ENCODE data around the gene RGS1. TPM values are rescaled to one million over a fixed set of nuclear protein-coding genes. Genes with fewer than 3 reads are reported as not detected.

Gene RGS1
- polyA plus RNA-seq, 1 of the 3 experiments (the other 2 are of a cell fraction): 0.12 TPM

DNA sequence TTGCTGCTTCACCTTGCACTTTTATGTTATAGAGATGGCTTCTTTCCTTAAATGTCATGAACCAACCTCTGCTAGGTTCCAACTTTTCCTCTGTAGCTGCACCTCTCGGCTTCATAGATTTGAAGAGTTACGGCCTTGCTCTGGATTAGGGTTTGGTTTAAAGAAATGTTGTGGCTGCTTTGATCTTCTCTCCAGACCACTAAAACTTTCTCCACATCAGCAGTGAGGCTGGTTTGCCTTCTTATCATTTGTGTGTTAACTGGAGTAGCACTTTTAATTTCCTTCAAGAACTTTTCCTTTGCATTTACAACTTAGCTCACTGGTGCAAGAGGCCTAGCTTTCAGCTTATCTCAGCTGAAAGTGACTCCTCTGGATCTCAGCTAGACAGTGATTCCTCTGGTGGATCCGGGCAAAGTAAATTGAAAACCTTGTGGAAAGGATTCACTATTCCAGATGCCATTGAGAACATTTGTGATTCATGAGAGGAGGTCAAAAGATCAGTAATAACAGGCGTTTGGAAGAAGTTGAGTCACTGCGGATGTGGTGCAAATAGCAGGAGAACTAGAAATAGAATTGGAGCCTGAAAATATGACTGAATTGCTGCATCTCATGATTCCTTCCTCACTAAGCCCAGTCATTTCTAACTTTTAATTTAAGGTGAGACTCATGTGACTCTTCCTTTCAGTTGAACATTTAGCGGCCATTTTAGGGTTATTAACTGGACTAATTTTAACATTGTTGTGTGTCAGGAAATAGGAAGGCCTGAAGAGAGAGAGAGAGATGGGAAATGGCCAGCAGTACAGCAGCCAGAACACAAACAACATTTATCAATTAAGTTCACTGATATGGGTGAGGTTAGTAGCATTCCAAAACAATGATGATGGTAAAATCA lies 16.2 kb upstream of the RGS1 start:
- Histone ChIP-seq H3K36me3 (replicated peaks in 1 of 2; ENCODE audit: control insufficient read depth in 1 of 2, insufficient read depth in 2 of 2, low read length in 1 of 2) (peaks cover 0 to 3% of the 10 kb centered on the region in 2 experiments), H3K9me3 (no peaks in the 10 kb centered on the region), H3K4me1 (ENCODE audit: control insufficient read depth in 1 of 2, insufficient read depth in 2 of 2, low read depth in 1 of 2, low read length in 1 of 2) (peaks cover 3 to 26% of the 10 kb centered on the region in 2 experiments), H3K4me3 (ENCODE audit: low read depth in 2 of 2, low read length in 1 of 2) (no peak overlapping the region), H3K27ac (ENCODE audit: low read depth in 2 of 2, low read length in 1 of 2) (peak overlapping the region; percentile 96 to 99), H2AFZ (ENCODE audit: low read depth) (peak overlapping the region; percentile 64; the same call in 1 of the 2 replicates), H3K4me2 (peak overlapping the region; percentile 68), H3K9ac (peak overlapping the region; percentile 80), H3K79me2 (ENCODE audit: insufficient read depth) (peaks cover 7% of the 10 kb centered on the region), H3K27me3 (ENCODE audit: insufficient read depth) (no peaks in the 10 kb centered on the region), H4K20me1 (ENCODE audit: insufficient read depth) (no peaks in the 10 kb centered on the region), H3K9me2 (no peaks in the 10 kb centered on the region), H3F3A (replicated peaks; ENCODE audit: insufficient read depth) (peaks cover 55% of the 10 kb centered on the region)
- no peak for DNase-seq
- ChIA-PET CTCF (no interaction called here), POLR2A (no interaction called here)
- 38% methylated on average over 6 of the region's 6 CpGs for whole genome bisulfite sequencing (ENCODE audit: low lambda C conversion rate)
- TF ChIP-seq, protein P1, sequence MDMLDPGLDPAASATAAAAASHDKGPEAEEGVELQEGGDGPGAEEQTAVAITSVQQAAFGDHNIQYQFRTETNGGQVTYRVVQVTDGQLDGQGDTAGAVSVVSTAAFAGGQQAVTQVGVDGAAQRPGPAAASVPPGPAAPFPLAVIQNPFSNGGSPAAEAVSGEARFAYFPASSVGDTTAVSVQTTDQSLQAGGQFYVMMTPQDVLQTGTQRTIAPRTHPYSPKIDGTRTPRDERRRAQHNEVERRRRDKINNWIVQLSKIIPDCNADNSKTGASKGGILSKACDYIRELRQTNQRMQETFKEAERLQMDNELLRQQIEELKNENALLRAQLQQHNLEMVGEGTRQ (IDR thresholded peaks at IDR 0.05; ENCODE audit: borderline replicate concordance, low read depth, low read length): no peak
- TF ChIP-seq CHD2 (IDR thresholded peaks at IDR 0.05; ENCODE audit: low read length, partially characterized antibody) (no peak), NFIC (IDR thresholded peaks at IDR 0.05; ENCODE audit: borderline replicate concordance) (no peak; the same call in none of the 2 replicates), GABPA (IDR thresholded peaks at IDR 0.05; ENCODE audit: low read depth) (no peak), NRF1 (IDR thresholded peaks at IDR 0.05; ENCODE audit: low read depth, low read length) (no peak), MEF2A (IDR thresholded peaks at IDR 0.05; ENCODE audit: borderline replicate concordance, low read depth) (peak; percentile 98), SIN3A (IDR thresholded peaks at IDR 0.05; ENCODE audit: borderline replicate concordance, low read depth, low read length) (no peak; the same call in 1 of the 2 replicates), FOXJ3 (CRISPR knock-in tag; IDR thresholded peaks at IDR 0.05) (no peak), FOXM1 (IDR thresholded peaks at IDR 0.05; ENCODE audit: low read depth) (peak; percentile 91), MXI1 (IDR thresholded peaks at IDR 0.05; ENCODE audit: low read depth, low read length) (no peak), TEAD4 (IDR thresholded peaks at IDR 0.05; ENCODE audit: borderline replicate concordance, insufficient read depth) (peak; percentile 92), ELF1 (IDR thresholded peaks at IDR 0.05) (no peak), GATA2 (CRISPR knock-in tag; IDR thresholded peaks at IDR 0.05) (no peak), FOSL2 (IDR thresholded peaks at IDR 0.05; ENCODE audit: borderline replicate concordance, low read depth) (peak; percentile 98), TCF12 (IDR thresholded peaks at IDR 0.05) (peak; percentile 97), EZH2phosphoT487 (IDR thresholded peaks at IDR 0.05; ENCODE audit: borderline replicate concordance, low read depth) (no peak), POLR2AphosphoS5 (IDR thresholded peaks at IDR 0.05; ENCODE audit: low read depth, low read length) (peak; percentile 88; the same call in 1 of the 2 replicates), EP300 (IDR thresholded peaks at IDR 0.05; ENCODE audit: borderline replicate concordance in 1 of 2, low read depth in 1 of 2, low read length in 1 of 2) (peak; percentile 56 to 96; a peak in 3 of 4 replicates), JUND (IDR thresholded peaks at IDR 0.05) (peak; percentile 84)
- TF ChIP-seq, protein P2, sequence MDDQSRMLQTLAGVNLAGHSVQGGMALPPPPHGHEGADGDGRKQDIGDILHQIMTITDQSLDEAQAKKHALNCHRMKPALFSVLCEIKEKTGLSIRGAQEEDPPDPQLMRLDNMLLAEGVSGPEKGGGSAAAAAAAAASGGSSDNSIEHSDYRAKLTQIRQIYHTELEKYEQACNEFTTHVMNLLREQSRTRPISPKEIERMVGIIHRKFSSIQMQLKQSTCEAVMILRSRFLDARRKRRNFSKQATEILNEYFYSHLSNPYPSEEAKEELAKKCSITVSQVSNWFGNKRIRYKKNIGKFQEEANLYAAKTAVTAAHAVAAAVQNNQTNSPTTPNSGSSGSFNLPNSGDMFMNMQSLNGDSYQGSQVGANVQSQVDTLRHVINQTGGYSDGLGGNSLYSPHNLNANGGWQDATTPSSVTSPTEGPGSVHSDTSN (IDR thresholded peaks at IDR 0.05): peak; percentile 87
- TF ChIP-seq, protein P3, sequence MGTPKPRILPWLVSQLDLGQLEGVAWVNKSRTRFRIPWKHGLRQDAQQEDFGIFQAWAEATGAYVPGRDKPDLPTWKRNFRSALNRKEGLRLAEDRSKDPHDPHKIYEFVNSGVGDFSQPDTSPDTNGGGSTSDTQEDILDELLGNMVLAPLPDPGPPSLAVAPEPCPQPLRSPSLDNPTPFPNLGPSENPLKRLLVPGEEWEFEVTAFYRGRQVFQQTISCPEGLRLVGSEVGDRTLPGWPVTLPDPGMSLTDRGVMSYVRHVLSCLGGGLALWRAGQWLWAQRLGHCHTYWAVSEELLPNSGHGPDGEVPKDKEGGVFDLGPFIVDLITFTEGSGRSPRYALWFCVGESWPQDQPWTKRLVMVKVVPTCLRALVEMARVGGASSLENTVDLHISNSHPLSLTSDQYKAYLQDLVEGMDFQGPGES (IDR thresholded peaks at IDR 0.05; ENCODE audit: low read depth, low read length): no peak
- TF ChIP-seq, protein P4, sequence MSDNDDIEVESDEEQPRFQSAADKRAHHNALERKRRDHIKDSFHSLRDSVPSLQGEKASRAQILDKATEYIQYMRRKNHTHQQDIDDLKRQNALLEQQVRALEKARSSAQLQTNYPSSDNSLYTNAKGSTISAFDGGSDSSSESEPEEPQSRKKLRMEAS (IDR thresholded peaks at IDR 0.05; ENCODE audit: low read depth): peak; percentile 69; the same call in 1 of the 2 replicates
- TF ChIP-seq, protein P5, sequence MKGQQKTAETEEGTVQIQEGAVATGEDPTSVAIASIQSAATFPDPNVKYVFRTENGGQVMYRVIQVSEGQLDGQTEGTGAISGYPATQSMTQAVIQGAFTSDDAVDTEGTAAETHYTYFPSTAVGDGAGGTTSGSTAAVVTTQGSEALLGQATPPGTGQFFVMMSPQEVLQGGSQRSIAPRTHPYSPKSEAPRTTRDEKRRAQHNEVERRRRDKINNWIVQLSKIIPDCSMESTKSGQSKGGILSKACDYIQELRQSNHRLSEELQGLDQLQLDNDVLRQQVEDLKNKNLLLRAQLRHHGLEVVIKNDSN (IDR thresholded peaks at IDR 0.05; ENCODE audit: borderline replicate concordance, low read depth): peak; percentile 32; the same call in 1 of the 2 replicates
- TF ChIP-seq, protein P6, sequence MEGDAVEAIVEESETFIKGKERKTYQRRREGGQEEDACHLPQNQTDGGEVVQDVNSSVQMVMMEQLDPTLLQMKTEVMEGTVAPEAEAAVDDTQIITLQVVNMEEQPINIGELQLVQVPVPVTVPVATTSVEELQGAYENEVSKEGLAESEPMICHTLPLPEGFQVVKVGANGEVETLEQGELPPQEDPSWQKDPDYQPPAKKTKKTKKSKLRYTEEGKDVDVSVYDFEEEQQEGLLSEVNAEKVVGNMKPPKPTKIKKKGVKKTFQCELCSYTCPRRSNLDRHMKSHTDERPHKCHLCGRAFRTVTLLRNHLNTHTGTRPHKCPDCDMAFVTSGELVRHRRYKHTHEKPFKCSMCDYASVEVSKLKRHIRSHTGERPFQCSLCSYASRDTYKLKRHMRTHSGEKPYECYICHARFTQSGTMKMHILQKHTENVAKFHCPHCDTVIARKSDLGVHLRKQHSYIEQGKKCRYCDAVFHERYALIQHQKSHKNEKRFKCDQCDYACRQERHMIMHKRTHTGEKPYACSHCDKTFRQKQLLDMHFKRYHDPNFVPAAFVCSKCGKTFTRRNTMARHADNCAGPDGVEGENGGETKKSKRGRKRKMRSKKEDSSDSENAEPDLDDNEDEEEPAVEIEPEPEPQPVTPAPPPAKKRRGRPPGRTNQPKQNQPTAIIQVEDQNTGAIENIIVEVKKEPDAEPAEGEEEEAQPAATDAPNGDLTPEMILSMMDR (IDR thresholded peaks at IDR 0.05): no peak
- TF ChIP-seq, protein P7, sequence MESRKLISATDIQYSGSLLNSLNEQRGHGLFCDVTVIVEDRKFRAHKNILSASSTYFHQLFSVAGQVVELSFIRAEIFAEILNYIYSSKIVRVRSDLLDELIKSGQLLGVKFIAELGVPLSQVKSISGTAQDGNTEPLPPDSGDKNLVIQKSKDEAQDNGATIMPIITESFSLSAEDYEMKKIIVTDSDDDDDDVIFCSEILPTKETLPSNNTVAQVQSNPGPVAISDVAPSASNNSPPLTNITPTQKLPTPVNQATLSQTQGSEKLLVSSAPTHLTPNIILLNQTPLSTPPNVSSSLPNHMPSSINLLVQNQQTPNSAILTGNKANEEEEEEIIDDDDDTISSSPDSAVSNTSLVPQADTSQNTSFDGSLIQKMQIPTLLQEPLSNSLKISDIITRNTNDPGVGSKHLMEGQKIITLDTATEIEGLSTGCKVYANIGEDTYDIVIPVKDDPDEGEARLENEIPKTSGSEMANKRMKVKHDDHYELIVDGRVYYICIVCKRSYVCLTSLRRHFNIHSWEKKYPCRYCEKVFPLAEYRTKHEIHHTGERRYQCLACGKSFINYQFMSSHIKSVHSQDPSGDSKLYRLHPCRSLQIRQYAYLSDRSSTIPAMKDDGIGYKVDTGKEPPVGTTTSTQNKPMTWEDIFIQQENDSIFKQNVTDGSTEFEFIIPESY (IDR thresholded peaks at IDR 0.05; ENCODE audit: borderline replicate concordance, low read depth): peak; percentile 43; the same call in 1 of the 2 replicates

Measured in SK-N-SH (cell line).